Measurements from ENCODE around the gene ZSCAN31.

ZSCAN31 gene

GRCh38 chr6:28330041-28330440 lies 5.9 kb downstream of the ZSCAN31 start:
- Histone ChIP-seq H3K9me3 (ENCODE audit: insufficient read depth, low read depth, low read length) (peaks cover 19% of the 10 kb centered on the region; the same call in 1 of the 2 replicates), H3K9me2 (replicated peaks; ENCODE audit: low read depth, low read length) (no peaks in the 10 kb centered on the region), H3K4me3 (ENCODE audit: low read length, poor library complexity, severe bottlenecking) (no peak overlapping the region), H3F3A (ENCODE audit: low read depth) (no peaks in the 10 kb centered on the region), H3K36me3 (ENCODE audit: insufficient read depth, low read length) (0 out of 2 replicates have a peak, but pooled peaks cover 7% of the 10 kb centered on the region), H4K20me1 (ENCODE audit: insufficient read depth, low read length, poor library complexity, severe bottlenecking) (no peaks in the 10 kb centered on the region), H3K4me2 (ENCODE audit: low read depth, low read length, poor library complexity, severe bottlenecking) (no peak overlapping the region), H2AFZ (ENCODE audit: low read length) (no peak overlapping the region), H3K4me1 (ENCODE audit: insufficient read depth, low read length, poor library complexity, severe bottlenecking) (peaks cover 15% of the 10 kb centered on the region), H3K9ac (ENCODE audit: low read depth, low read length, poor library complexity, severe bottlenecking) (no peak overlapping the region), H3K79me2 (ENCODE audit: insufficient read depth, low read length) (peaks cover 3% of the 10 kb centered on the region; the same call in 1 of the 2 replicates), H3K27me3 (ENCODE audit: insufficient read depth, low read length, poor library complexity, severe bottlenecking) (peaks cover 4% of the 10 kb centered on the region)
- TF ChIP-seq CTCF (conservative IDR thresholded peaks at IDR 0.05; ENCODE audit: low read length) (no peak), EZH2phosphoT487 (IDR thresholded peaks at IDR 0.05; ENCODE audit: borderline replicate concordance) (no peak)

- Histone ChIP-seq H3F3A (ENCODE audit: low read depth) (no peaks in the 10 kb centered on the region), H3K4me2 (ENCODE audit: low read depth, low read length, poor library complexity, severe bottlenecking) (no peak overlapping the region), H3K9ac (ENCODE audit: low read depth, low read length, poor library complexity, severe bottlenecking) (no peak overlapping the region), H3K9me2 (replicated peaks; ENCODE audit: low read depth, low read length) (no peaks in the 10 kb centered on the region), H2AFZ (ENCODE audit: low read length) (no peak overlapping the region), H4K20me1 (ENCODE audit: insufficient read depth, low read length, poor library complexity, severe bottlenecking) (no peaks in the 10 kb centered on the region), H3K27me3 (ENCODE audit: insufficient read depth, low read length, poor library complexity, severe bottlenecking) (peaks cover 4% of the 10 kb centered on the region), H3K79me2 (ENCODE audit: insufficient read depth, low read length) (no peaks in the 10 kb centered on the region), H3K4me3 (ENCODE audit: low read length, poor library complexity, severe bottlenecking) (no peak overlapping the region), H3K9me3 (ENCODE audit: insufficient read depth, low read depth, low read length) (peaks cover 19% of the 10 kb centered on the region; the same call in 1 of the 2 replicates), H3K4me1 (ENCODE audit: insufficient read depth, low read length, poor library complexity, severe bottlenecking) (no peaks in the 10 kb centered on the region), H3K36me3 (ENCODE audit: insufficient read depth, low read length) (0 out of 2 replicates have a peak, but pooled peaks cover 7% of the 10 kb centered on the region)
- TF ChIP-seq EZH2phosphoT487 (IDR thresholded peaks at IDR 0.05; ENCODE audit: borderline replicate concordance), result no peak
- no peak for TF ChIP-seq CTCF (conservative IDR thresholded peaks at IDR 0.05; ENCODE audit: low read length)
Measured at GRCh38 chr6:28326371-28326948, 9.5 kb downstream of the ZSCAN31 start.

- H3K4me1 ChIP-seq (ENCODE audit: insufficient read depth, low read length, poor library complexity, severe bottlenecking), result no peaks in the 10 kb centered on the region
- no peak for TF ChIP-seq EZH2phosphoT487 (IDR thresholded peaks at IDR 0.05; ENCODE audit: borderline replicate concordance)
- TF ChIP-seq CTCF (conservative IDR thresholded peaks at IDR 0.05; ENCODE audit: low read length), result no peak
- H3K79me2 ChIP-seq (ENCODE audit: insufficient read depth, low read length), result no peaks in the 10 kb centered on the region
- no peaks in the 10 kb centered on the region for H3F3A ChIP-seq (ENCODE audit: low read depth)
- no peaks in the 10 kb centered on the region for H4K20me1 ChIP-seq (ENCODE audit: insufficient read depth, low read length, poor library complexity, severe bottlenecking)
- H2AFZ ChIP-seq (ENCODE audit: low read length), result no peak overlapping the region
- H3K9ac ChIP-seq (ENCODE audit: low read depth, low read length, poor library complexity, severe bottlenecking), result no peak overlapping the region
- peaks cover 4% of the 10 kb centered on the region for H3K27me3 ChIP-seq (ENCODE audit: insufficient read depth, low read length, poor library complexity, severe bottlenecking)
- H3K4me3 ChIP-seq (ENCODE audit: low read length, poor library complexity, severe bottlenecking), result no peak overlapping the region
- peaks cover 19% of the 10 kb centered on the region; the same call in 1 of the 2 replicates for H3K9me3 ChIP-seq (ENCODE audit: insufficient read depth, low read depth, low read length)
- 0 out of 2 replicates have a peak, but pooled peaks cover 7% of the 10 kb centered on the region for H3K36me3 ChIP-seq (ENCODE audit: insufficient read depth, low read length)
- no peak overlapping the region for H3K4me2 ChIP-seq (ENCODE audit: low read depth, low read length, poor library complexity, severe bottlenecking)
- no peaks in the 10 kb centered on the region for H3K9me2 ChIP-seq (replicated peaks; ENCODE audit: low read depth, low read length)
Measured at GRCh38 chr6:28323813-28324424, 12.0 kb downstream of the ZSCAN31 start.
